ENCODE measurements around the gene RPL37. TPM values are rescaled to one million over a fixed set of nuclear protein-coding genes. Genes with fewer than 3 reads are reported as not detected.

The RPL37 gene
- polyA plus RNA-seq, 10 donors: 2,251 to 3,110 (median 2,597) TPM

Other genes with a start within 250 kb of the RPL37 start
- gene PTGER4, start 155.3 kb downstream of the RPL37 start, polyA plus RNA-seq (ENCODE audit: insufficient read length in 10 of 10): 10 to 100 TPM in 1 of 10 donors, 1 to 10 TPM in 9; 3.2 to 12.6 (median 7.1) TPM
- 10 to 100 TPM; 16.6 to 23.1 (median 18.7) TPM for gene TTC33, start 79.3 kb downstream of the RPL37 start, polyA plus RNA-seq (ENCODE audit: insufficient read length in 10 of 10)
- 10 to 100 TPM; 24.1 to 45.1 (median 32.8) TPM for gene PRKAA1, start 36.8 kb downstream of the RPL37 start, polyA plus RNA-seq (ENCODE audit: insufficient read length in 10 of 10)
- 1 to 10 TPM; 1.5 to 2.2 (median 1.7) TPM for gene CARD6, start 6.1 kb upstream of the RPL37 start, polyA plus RNA-seq (ENCODE audit: insufficient read length in 10 of 10)
- gene C7, start 74.3 kb upstream of the RPL37 start, polyA plus RNA-seq (ENCODE audit: insufficient read length in 10 of 10): 1 to 10 TPM; 1.4 to 5.0 (median 3.6) TPM
- gene MROH2B, start 236.1 kb upstream of the RPL37 start, polyA plus RNA-seq (ENCODE audit: insufficient read length in 10 of 10): under 1 TPM in 2 of 10 donors, not detected in 8; 0.07 TPM

Measured in muscle of back (tissue), 10 donors.